Neural cell (in vitro differentiated cells): ENCODE data around the gene GPSM3. TPM values are rescaled to one million over a fixed set of nuclear protein-coding genes. Genes with fewer than 3 reads are reported as not detected.

Experiments used
- H2AFZ ChIP-seq: fragments of 200-600, 300-800 bp; sonication (generic), shearing (Covaris generic); 2 replicates; pipeline ENCODE4 v1.6.0; 2014; ENCODE audit warnings: low read depth, mild to moderate bottlenecking, antibody characterized with exemption, low read length, moderate library complexity
- H3F3A ChIP-seq: fragments of 200-600 bp; shearing (Covaris generic); 2 replicates; pipeline ENCODE4 v1.6.1; 2016; ENCODE audit warnings: mild to moderate bottlenecking, moderate library complexity, mixed read lengths, antibody characterized with exemption, low read length; ENCODE audit not compliant: insufficient read depth, poor library complexity, severe bottlenecking
- H3K27ac ChIP-seq: fragments of 200-600, 300-800 bp; sonication (generic), shearing (Covaris generic); 2 replicates; pipeline ENCODE4 v1.5.1; 2014; ENCODE audit warnings: mild to moderate bottlenecking, low read length, moderate library complexity
- H3K27me3 ChIP-seq: fragments of 300-800, 200-600 bp; sonication (generic), shearing (Covaris generic); 2 replicates; pipeline ENCODE4 v1.6.0; 2014; ENCODE audit warnings: mild to moderate bottlenecking, low read depth, low read length, moderate library complexity; ENCODE audit not compliant: insufficient read depth
- H3K36me3 ChIP-seq: fragments of 300-800, 200-600 bp; sonication (generic), shearing (Covaris generic); 2 replicates; pipeline ENCODE4 v1.5.1; 2014; ENCODE audit warnings: mild to moderate bottlenecking, antibody characterized with exemption, low read length, moderate library complexity; ENCODE audit not compliant: insufficient read depth
- H3K4me2 ChIP-seq: fragments of 300-800, 200-600 bp; sonication (generic), shearing (Covaris generic); 2 replicates; pipeline ENCODE4 v1.6.0; 2014; ENCODE audit warnings: mild to moderate bottlenecking, low read length
- H3K4me3 ChIP-seq: fragments of 300-800, 200-600 bp; sonication (generic), shearing (Covaris generic); 2 replicates; pipeline ENCODE4 v1.5.1; 2014; ENCODE audit warnings: mild to moderate bottlenecking, low read length, moderate library complexity
- H3K79me2 ChIP-seq: fragments of 200-600 bp; shearing (Covaris generic); replicated peaks from 2 replicates; pipeline ENCODE4 v1.6.0; 2014; ENCODE audit warnings: mild to moderate bottlenecking, low read length, moderate library complexity; ENCODE audit not compliant: insufficient read depth
- H3K9ac ChIP-seq: fragments of 300-800, 200-600 bp; sonication (generic), shearing (Covaris generic); 2 replicates; pipeline ENCODE4 v1.6.1; 2016; ENCODE audit warnings: mild to moderate bottlenecking, low read length, mixed read lengths
- H3K9me2 ChIP-seq: fragments of 200-600 bp; shearing (Covaris generic); 2 replicates; pipeline ENCODE4 v1.6.1; 2016; ENCODE audit warnings: mild to moderate bottlenecking, low read length, mixed read lengths; ENCODE audit not compliant: insufficient read depth
- H3K9me3 ChIP-seq: fragments of 200-600, 300-800 bp; sonication (generic), shearing (Covaris generic); 2 replicates; pipeline ENCODE4 v1.6.1; 2016; ENCODE audit warnings: mild to moderate bottlenecking, mixed run types, low read length, moderate library complexity, mixed read lengths
- H4K20me1 ChIP-seq: fragments of 200-600 bp; shearing (Covaris generic); 2 replicates; pipeline ENCODE4 v1.6.1; 2016; ENCODE audit warnings: mild to moderate bottlenecking, mixed run types; ENCODE audit not compliant: insufficient read depth
- CTCF ChIP-seq: fragments of 450-650 bp; IDR thresholded peaks from 2 replicates; pipeline ENCODE4 v1.5.1; 2014; ENCODE audit warnings: antibody characterized with exemption, mild to moderate bottlenecking, moderate library complexity; ENCODE audit not compliant: poor library complexity, severe bottlenecking
- EP300 ChIP-seq: fragments of 450-650 bp; conservative IDR thresholded peaks from 2 replicates; pipeline ENCODE4 v1.6.1; 2014; ENCODE audit warnings: antibody characterized with exemption, mild to moderate bottlenecking, moderate library complexity; ENCODE audit not compliant: poor library complexity, severe bottlenecking
- EZH2 ChIP-seq: fragments of 200-600, 300-800 bp; shearing (Covaris generic), sonication (generic); IDR thresholded peaks from 2 replicates; pipeline ENCODE4 v1.6.1; 2014; ENCODE audit warnings: antibody characterized with exemption, low read length, borderline replicate concordance, mild to moderate bottlenecking; ENCODE audit not compliant: insufficient read depth, poor library complexity, severe bottlenecking
- MXI1 ChIP-seq: fragments of 450-650 bp; conservative IDR thresholded peaks from 2 replicates; pipeline ENCODE4 v1.6.1; 2014; ENCODE audit warnings: antibody characterized with exemption, mild to moderate bottlenecking; ENCODE audit not compliant: poor library complexity, severe bottlenecking
- POLR2AphosphoS5 ChIP-seq: IDR thresholded peaks from 2 replicates; pipeline ENCODE4 v1.6.1; 2012
- RAD21 ChIP-seq: fragments of 450-650 bp; conservative IDR thresholded peaks from 2 replicates; pipeline ENCODE4 v1.6.1; 2014; ENCODE audit warnings: antibody characterized with exemption, mild to moderate bottlenecking, moderate library complexity
- REST ChIP-seq: IDR thresholded peaks from 2 replicates; pipeline ENCODE4 v1.6.1; 2012; ENCODE audit warnings: borderline replicate concordance
- SMC3 ChIP-seq: fragments of 450-650 bp; conservative IDR thresholded peaks from 2 replicates; pipeline ENCODE4 v1.6.1; 2014; ENCODE audit warnings: antibody characterized with exemption, mild to moderate bottlenecking, moderate library complexity; ENCODE audit not compliant: poor library complexity
- TAF1 ChIP-seq: IDR thresholded peaks from 2 replicates; pipeline ENCODE4 v1.6.1; 2012; ENCODE audit warnings: low read depth
- polyA plus RNA-seq: library from polyadenylated mRNA; depleted of rRNA; stranded (reverse); fragments of >200 nt; gene quantifications from 2 replicates; pipeline ENCODE4 v1.2.3, GENCODE V29; 2014

Gene GPSM3
- polyA plus RNA-seq, 1 donor from 2014 or later = 1.2 TPM

GRCh38 chr6:32202186-32202585 is 9.7 kb upstream of the GPSM3 start:
- Histone ChIP-seq H3K36me3 (no peaks in the 10 kb centered on the region), H3K9ac (no peak overlapping the region), H3K9me2 (no peaks in the 10 kb centered on the region), H3K27ac (no peak overlapping the region), H3F3A (no peaks in the 10 kb centered on the region), H3K27me3 (no peaks in the 10 kb centered on the region), H3K4me2 (no peak overlapping the region), H3K79me2 (no peaks in the 10 kb centered on the region), H3K4me3 (no peak overlapping the region), H4K20me1 (no peaks in the 10 kb centered on the region), H3K9me3 (no peaks in the 10 kb centered on the region), H2AFZ (no peak overlapping the region)
- no peak for TF ChIP-seq EZH2
- TF ChIP-seq TAF1 = no peak
- no peak for TF ChIP-seq POLR2AphosphoS5
- no peak for TF ChIP-seq RAD21

GRCh38 chr6:32200711-32201475 is 8.4 kb upstream of the GPSM3 start:
- Histone ChIP-seq H3K9me3 (no peaks in the 10 kb centered on the region), H3K9ac (no peak overlapping the region), H3K36me3 (no peaks in the 10 kb centered on the region), H3K4me2 (no peak overlapping the region), H3K79me2 (no peaks in the 10 kb centered on the region), H3K9me2 (no peaks in the 10 kb centered on the region), H3K27ac (no peak overlapping the region), H3K4me3 (no peak overlapping the region), H3F3A (no peaks in the 10 kb centered on the region), H3K27me3 (no peaks in the 10 kb centered on the region), H2AFZ (no peak overlapping the region), H4K20me1 (no peaks in the 10 kb centered on the region)
- TF ChIP-seq TAF1 (no peak), MXI1 (no peak), SMC3 (no peak), REST (no peak), EZH2 (no peak), RAD21 (no peak), POLR2AphosphoS5 (no peak), CTCF (no peak), EP300 (no peak)
